Osteoblast (primary cell): ENCODE results near the gene TMEM109. TPM values are rescaled to one million over a fixed set of nuclear protein-coding genes. Genes with fewer than 3 reads are reported as not detected.

Experiments used
- DNase-seq: peaks from one replicate; pipeline ENCODE4 v3.0.0; 2011; ENCODE audit warnings: low spot score, mixed read lengths; ENCODE audit not compliant: insufficient read length; ENCODE audit errors: missing footprints
- H2AFZ ChIP-seq: 2 replicates; pipeline ENCODE4 v1.6.0; 2011; ENCODE audit warnings: mild to moderate bottlenecking, low read length
- H3K27ac ChIP-seq: 2 replicates; pipeline ENCODE4 v1.5.1; 2011; ENCODE audit warnings: mild to moderate bottlenecking, low read depth, low read length, moderate library complexity
- H3K27me3 ChIP-seq: 2 replicates; pipeline ENCODE4 v1.6.0; 2012; ENCODE audit warnings: mild to moderate bottlenecking, control low read depth, inconsistent platforms, low read length, moderate library complexity; ENCODE audit not compliant: insufficient read depth
- H3K36me3 ChIP-seq: 2 replicates; pipeline ENCODE4 v1.5.1; 2011; ENCODE audit warnings: mild to moderate bottlenecking, low read length, control low read depth, moderate library complexity; ENCODE audit not compliant: insufficient read depth
- H3K4me1 ChIP-seq: 2 replicates; pipeline ENCODE4 v1.5.1; 2011; ENCODE audit warnings: mild to moderate bottlenecking, low read length, control low read depth, moderate library complexity; ENCODE audit not compliant: insufficient read depth
- H3K4me2 ChIP-seq: 2 replicates; pipeline ENCODE4 v1.6.0; 2011; ENCODE audit warnings: mild to moderate bottlenecking, low read length; ENCODE audit not compliant: insufficient read depth
- H3K4me3 ChIP-seq: fragments of 200-600 bp; sonication (generic); 3 replicates; pipeline ENCODE4 v1.5.1; 2012; ENCODE audit warnings: mild to moderate bottlenecking, low read length, inconsistent platforms; ENCODE audit not compliant: insufficient read depth
- H3K79me2 ChIP-seq: 2 replicates; pipeline ENCODE4 v1.6.0; 2012; ENCODE audit warnings: mild to moderate bottlenecking, low read length, control low read depth, inconsistent platforms; ENCODE audit not compliant: insufficient read depth
- H3K9me3 ChIP-seq: 2 replicates; pipeline ENCODE4 v1.5.1; 2011; ENCODE audit warnings: low read depth, low read length, control low read depth
- H4K20me1 ChIP-seq: 2 replicates; pipeline ENCODE4 v1.6.0; 2012; ENCODE audit warnings: mild to moderate bottlenecking, low read length, control low read depth; ENCODE audit not compliant: insufficient read depth
- total RNA-seq: library from RNA; depleted of rRNA; stranded (reverse); fragments of >200 nt; gene quantifications from 2 replicates; pipeline ENCODE4 v1.2.3, GENCODE V29; 2012
- TF ChIP-seq, protein P1 (sequence below): IDR thresholded peaks from 2 replicates; pipeline ENCODE4 v1.5.1; 2011; ENCODE audit warnings: mild to moderate bottlenecking, low read depth, low read length, moderate library complexity; ENCODE audit errors: extremely low read depth

Gene TMEM109
- total RNA-seq, 1 donor, result 36.6 TPM

DNA sequence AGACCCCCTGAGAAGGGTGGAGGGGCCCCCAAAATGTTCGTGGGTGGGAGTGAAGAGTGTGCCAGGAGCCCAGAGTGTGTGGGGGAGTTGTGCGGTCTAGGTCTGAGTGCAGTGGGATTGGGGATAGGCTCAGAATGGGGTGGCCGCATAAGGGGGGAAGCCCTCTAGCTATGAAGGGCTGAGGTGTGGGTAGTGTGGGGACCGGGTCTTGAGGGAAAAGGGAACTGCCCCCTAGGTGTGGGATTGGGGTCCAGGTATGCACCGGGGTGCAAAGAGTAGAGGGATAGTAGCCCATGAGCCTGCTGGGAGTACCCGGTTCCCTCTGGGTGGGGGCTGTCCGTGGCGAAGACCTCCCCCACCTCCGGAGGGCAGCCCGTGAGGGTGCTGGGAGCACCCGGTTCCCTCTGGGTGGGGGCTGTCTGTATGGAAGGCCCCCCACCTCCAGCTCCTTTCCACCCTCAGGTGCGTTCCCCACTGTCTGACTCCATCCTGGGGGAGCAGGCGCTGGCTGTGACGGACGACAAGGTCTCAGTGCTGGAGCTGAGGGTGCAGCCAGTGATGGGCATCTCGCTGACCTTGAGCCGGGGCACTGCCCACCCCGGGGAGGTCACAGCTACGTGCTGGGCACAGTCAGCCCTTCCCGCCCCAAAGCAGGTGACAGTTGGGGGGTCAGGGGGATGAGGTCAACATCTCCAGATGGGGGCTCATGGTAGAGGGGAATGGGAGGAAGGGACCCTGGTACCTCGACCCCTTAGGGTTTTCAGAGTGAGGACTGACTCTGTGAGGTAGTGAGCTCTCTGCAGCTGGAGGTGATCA, 21.0 kb downstream of the TMEM109 start:
- DNase-seq, result peak; percentile 83
- peaks cover 5% of the 10 kb centered on the region for H3K36me3 ChIP-seq
- no peaks in the 10 kb centered on the region for H3K4me1 ChIP-seq
- no peak overlapping the region for H2AFZ ChIP-seq
- H4K20me1 ChIP-seq, result no peaks in the 10 kb centered on the region
- H3K4me2 ChIP-seq, result no peak overlapping the region
- TF ChIP-seq, protein P1, sequence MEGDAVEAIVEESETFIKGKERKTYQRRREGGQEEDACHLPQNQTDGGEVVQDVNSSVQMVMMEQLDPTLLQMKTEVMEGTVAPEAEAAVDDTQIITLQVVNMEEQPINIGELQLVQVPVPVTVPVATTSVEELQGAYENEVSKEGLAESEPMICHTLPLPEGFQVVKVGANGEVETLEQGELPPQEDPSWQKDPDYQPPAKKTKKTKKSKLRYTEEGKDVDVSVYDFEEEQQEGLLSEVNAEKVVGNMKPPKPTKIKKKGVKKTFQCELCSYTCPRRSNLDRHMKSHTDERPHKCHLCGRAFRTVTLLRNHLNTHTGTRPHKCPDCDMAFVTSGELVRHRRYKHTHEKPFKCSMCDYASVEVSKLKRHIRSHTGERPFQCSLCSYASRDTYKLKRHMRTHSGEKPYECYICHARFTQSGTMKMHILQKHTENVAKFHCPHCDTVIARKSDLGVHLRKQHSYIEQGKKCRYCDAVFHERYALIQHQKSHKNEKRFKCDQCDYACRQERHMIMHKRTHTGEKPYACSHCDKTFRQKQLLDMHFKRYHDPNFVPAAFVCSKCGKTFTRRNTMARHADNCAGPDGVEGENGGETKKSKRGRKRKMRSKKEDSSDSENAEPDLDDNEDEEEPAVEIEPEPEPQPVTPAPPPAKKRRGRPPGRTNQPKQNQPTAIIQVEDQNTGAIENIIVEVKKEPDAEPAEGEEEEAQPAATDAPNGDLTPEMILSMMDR, result no peak
- no peaks in the 10 kb centered on the region for H3K27me3 ChIP-seq
- no peak overlapping the region for H3K4me3 ChIP-seq
- no peak overlapping the region for H3K27ac ChIP-seq
- H3K9me3 ChIP-seq, result no peaks in the 10 kb centered on the region
- no peaks in the 10 kb centered on the region for H3K79me2 ChIP-seq

DNA sequence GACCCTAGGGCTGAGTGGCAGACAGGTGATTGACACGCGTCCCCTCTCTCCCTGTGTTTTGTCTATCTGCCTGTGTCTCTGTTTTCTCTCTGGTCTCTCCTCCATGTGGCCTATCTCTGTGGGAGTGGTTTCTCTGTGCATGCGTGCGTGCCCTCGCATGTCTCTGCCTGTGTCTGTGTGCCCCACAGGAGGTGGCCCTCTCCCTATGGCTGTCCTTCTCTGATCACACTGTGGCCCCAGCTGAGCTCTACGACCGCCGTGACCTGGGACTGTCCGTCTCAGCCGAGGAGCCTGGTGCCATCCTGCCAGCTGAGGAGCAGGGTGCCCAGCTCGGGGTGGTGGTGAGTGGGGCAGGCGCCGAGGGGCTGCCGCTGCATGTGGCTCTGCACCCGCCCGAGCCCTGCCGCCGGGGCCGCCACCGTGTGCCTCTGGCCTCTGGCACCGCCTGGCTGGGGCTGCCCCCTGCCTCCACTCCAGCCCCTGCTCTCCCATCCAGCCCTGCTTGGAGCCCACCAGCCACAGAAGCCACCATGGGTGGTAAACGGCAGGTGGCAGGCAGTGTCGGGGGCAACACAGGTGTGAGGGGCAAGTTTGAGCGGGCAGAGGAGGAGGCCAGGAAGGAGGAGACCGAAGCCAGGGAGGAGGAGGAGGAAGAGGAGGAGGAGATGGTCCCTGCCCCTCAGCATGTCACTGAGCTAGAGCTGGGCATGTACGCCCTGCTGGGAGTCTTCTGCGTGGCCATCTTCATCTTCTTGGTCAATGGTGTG, 21.9 kb downstream of the TMEM109 start:
- TF ChIP-seq, protein P1, result no peak
- Histone ChIP-seq H3K79me2 (no peaks in the 10 kb centered on the region), H3K27me3 (no peaks in the 10 kb centered on the region), H3K9me3 (no peaks in the 10 kb centered on the region), H3K4me3 (no peak overlapping the region), H3K27ac (no peak overlapping the region), H3K4me1 (no peaks in the 10 kb centered on the region), H3K4me2 (no peak overlapping the region), H2AFZ (no peak overlapping the region), H4K20me1 (no peaks in the 10 kb centered on the region), H3K36me3 (peaks cover 5% of the 10 kb centered on the region)
- DNase-seq, result peak; percentile 76

DNA sequence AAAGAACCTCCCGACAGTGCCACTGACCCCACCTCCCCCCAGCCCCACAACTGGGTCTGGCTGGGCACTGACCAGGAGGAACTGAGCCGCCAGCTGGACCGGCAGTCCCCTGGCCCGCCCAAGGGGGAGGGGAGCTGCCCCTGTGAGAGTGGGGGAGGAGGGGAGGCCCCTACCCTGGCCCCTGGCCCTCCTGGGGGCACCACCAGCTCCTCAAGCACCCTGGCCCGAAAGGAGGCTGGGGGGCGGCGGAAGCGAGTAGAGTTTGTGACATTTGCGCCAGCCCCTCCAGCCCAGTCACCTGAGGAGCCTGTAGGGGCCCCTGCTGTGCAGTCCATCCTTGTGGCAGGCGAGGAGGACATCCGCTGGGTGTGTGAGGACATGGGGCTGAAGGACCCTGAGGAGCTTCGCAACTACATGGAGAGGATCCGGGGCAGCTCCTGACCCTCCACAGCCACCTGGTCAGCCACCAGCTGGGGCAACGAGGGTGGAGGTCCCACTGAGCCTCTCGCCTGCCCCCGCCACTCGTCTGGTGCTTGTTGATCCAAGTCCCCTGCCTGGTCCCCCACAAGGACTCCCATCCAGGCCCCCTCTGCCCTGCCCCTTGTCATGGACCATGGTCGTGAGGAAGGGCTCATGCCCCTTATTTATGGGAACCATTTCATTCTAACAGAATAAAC, 22.6 kb downstream of the TMEM109 start:
- Histone ChIP-seq H3K27me3 (no peaks in the 10 kb centered on the region), H3K4me3 (no peak overlapping the region), H2AFZ (no peak overlapping the region), H3K27ac (no peak overlapping the region), H3K79me2 (no peaks in the 10 kb centered on the region), H4K20me1 (no peaks in the 10 kb centered on the region), H3K36me3 (peaks cover 5% of the 10 kb centered on the region), H3K9me3 (no peaks in the 10 kb centered on the region), H3K4me1 (no peaks in the 10 kb centered on the region), H3K4me2 (no peak overlapping the region)
- DNase-seq, result peak; percentile 80
- TF ChIP-seq, protein P1, result no peak
